Osteocyte (in vitro differentiated cells): Measurements from ENCODE around the gene SST. TPM values are rescaled to one million over a fixed set of nuclear protein-coding genes. Genes with fewer than 3 reads are reported as not detected.
A peak's percentile ranks its signal among the peaks of the same experiment; 100 is the strongest.

Experiments
- DNase-seq: peaks from one replicate; pipeline ENCODE4 v3.0.0; 2021; ENCODE audit warnings: mixed read lengths; ENCODE audit not compliant: unreplicated experiment; ENCODE audit errors: extremely low spot score
- H3K27ac Mint-ChIP-seq: one replicate; pipeline ENCODE4 v1.8.0; 2021; ENCODE audit warnings: mild to moderate bottlenecking, mixed read lengths; ENCODE audit not compliant: unreplicated experiment
- H3K27me3 Mint-ChIP-seq: one replicate; pipeline ENCODE4 v1.8.0; 2021; ENCODE audit warnings: mixed read lengths; ENCODE audit not compliant: unreplicated experiment
- H3K36me3 Mint-ChIP-seq: one replicate; pipeline ENCODE4 v1.8.0; 2021; ENCODE audit warnings: mixed read lengths; ENCODE audit not compliant: unreplicated experiment
- H3K4me1 Mint-ChIP-seq: one replicate; pipeline ENCODE4 v1.8.0; 2021; ENCODE audit warnings: mixed read lengths; ENCODE audit not compliant: unreplicated experiment
- H3K4me3 Mint-ChIP-seq: one replicate; pipeline ENCODE4 v1.8.0; 2021; ENCODE audit warnings: mild to moderate bottlenecking, moderate library complexity, mixed read lengths; ENCODE audit not compliant: unreplicated experiment
- H3K9me3 Mint-ChIP-seq: one replicate; pipeline ENCODE4 v1.8.0; 2021; ENCODE audit warnings: mixed read lengths; ENCODE audit not compliant: unreplicated experiment
- long read RNA-seq: library from polyadenylated mRNA; unstranded; transcript quantifications from one replicate; pipeline ENCODE4 v2.0.0, GENCODE V29; 2021
- total RNA-seq: library from RNA; stranded (reverse); gene quantifications from 2 replicates; pipeline ENCODE4 v1.2.1, GENCODE V29; 2021
- TF ChIP-seq, protein P1 (sequence below): fragments of 200-600 bp; sonication (generic); IDR thresholded peaks from 2 replicates; pipeline ENCODE4 v1.5.0; 2021; ENCODE audit warnings: antibody characterized with exemption, mild to moderate bottlenecking, moderate library complexity

Gene SST
- not detected in 2 replicates for total RNA-seq
- long read RNA-seq, result 0 reads

DNA sequence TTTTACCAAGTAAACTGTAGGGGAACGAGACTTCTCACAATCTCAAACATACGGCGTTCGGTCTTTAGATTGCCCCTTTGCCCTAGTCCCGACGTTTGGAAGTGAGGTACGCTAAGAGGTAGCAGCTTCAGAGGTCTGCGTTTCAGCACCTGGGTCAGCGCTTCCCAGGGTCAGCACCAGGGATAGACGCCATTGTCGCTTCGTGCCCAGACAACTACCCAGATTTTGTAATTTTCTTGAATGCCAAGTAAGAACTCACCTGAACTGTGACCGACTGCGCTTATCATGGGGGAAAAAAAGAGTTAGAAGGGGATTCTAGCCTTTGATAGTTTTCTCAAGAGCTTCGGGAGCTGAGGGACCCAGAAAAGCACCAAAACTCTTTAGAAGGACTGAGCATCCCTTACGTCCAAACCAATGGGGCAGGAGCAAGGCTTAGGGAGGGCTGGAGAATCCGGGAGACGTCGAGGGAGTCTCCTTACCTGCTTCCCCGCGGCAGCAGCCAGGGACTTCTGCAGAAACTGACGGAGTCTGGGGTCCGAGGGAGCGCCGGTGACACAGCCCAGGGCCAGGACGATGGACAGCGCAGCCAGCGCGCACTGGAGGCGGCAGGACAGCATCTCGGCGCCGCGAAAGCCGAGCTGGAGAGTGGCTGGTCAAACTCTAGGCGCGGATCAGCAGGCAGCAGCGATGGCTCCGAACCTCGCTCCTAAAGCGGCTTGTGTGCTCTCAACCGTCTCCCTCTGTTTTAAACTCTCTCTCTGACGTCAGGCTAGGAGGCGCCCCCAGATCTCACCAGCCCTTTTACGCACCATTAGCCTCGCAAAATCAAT is at the start of gene SST:
Gene SST, minus strand, starts transcription at position 720 of the 830 bp plus-strand sequence. Its CDS starts 103 bp downstream, at position 617.
- TF ChIP-seq, protein P1, sequence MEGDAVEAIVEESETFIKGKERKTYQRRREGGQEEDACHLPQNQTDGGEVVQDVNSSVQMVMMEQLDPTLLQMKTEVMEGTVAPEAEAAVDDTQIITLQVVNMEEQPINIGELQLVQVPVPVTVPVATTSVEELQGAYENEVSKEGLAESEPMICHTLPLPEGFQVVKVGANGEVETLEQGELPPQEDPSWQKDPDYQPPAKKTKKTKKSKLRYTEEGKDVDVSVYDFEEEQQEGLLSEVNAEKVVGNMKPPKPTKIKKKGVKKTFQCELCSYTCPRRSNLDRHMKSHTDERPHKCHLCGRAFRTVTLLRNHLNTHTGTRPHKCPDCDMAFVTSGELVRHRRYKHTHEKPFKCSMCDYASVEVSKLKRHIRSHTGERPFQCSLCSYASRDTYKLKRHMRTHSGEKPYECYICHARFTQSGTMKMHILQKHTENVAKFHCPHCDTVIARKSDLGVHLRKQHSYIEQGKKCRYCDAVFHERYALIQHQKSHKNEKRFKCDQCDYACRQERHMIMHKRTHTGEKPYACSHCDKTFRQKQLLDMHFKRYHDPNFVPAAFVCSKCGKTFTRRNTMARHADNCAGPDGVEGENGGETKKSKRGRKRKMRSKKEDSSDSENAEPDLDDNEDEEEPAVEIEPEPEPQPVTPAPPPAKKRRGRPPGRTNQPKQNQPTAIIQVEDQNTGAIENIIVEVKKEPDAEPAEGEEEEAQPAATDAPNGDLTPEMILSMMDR, result no peak
- no peaks in the 10 kb centered on the region for H3K9me3 Mint-ChIP-seq
- no peak within 1 kb of the TSS for H3K4me3 Mint-ChIP-seq
- H3K27ac Mint-ChIP-seq, result no peak within 1 kb of the TSS
- peaks cover 80% of the 10 kb centered on the region for H3K27me3 Mint-ChIP-seq
- no peak for DNase-seq
- H3K36me3 Mint-ChIP-seq, result no peaks in the 10 kb centered on the region
- H3K4me1 Mint-ChIP-seq, result peaks cover 4% of the 10 kb centered on the region

DNA sequence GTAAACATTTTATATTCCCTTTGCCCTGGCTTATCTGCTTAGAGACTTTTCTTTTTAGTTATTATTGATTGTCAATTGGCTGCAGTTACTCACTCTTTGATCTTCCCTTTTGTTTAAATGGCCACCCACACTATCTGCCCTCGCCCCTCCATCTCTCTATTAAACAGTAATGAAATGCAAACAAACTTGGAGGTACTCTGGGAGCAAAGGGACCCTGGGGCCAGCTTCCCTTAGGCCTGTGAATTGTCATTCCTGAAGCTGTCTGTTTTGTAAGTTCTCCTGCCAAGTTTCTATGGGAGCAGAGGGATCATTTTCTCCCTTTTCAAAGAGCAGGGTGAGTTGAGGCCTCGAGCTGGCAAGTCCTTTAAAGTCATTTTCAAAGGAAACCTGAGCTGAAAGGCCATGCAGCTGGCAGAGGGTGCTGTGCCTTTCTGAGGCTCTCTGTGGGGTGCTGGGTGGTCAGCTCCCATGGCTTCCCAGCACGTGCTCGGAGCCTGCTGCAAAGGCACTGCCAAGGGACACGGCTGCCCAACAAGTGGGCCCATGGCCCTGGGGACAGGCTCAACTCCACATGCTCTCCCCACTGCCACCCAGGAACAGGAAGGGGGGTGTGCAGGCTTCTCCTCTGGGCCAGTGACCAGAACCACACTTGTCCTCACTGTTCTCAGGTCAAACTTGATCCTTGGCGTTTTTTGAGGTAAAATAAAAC is 49.6 kb upstream of the SST start:
- TF ChIP-seq, protein P1, result no peak
- Mint-ChIP-seq H3K4me1 (peaks cover 7% of the 10 kb centered on the region), H3K36me3 (peaks cover 41% of the 10 kb centered on the region), H3K4me3 (no peak overlapping the region), H3K27ac (peak overlapping the region; percentile 28), H3K9me3 (no peaks in the 10 kb centered on the region), H3K27me3 (no peaks in the 10 kb centered on the region)
- no peak for DNase-seq

DNA sequence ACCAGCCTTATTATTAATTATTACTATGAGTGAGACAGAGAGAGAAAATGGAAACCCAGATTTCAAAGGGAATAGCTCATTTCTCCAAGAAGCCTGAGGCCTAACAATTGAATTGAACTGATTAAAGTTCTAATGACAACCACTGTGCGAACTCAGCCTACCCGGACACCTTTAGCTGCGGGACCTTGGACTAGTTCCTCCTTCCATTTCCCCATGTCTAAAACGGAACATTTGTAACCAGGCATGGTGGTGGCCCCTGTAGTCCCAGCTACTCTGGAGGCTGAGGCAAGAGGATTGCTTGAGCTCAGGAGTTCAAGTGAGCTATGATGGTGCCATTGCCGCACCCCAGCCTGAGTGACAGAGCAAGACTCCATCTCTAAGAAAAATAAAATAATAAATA is 48.6 kb upstream of the SST start:
- TF ChIP-seq, protein P1, result no peak
- Mint-ChIP-seq H3K4me1 (peaks cover 7% of the 10 kb centered on the region), H3K36me3 (peaks cover 31% of the 10 kb centered on the region), H3K27ac (no peak overlapping the region), H3K27me3 (peaks cover 3% of the 10 kb centered on the region), H3K4me3 (no peak overlapping the region), H3K9me3 (no peaks in the 10 kb centered on the region)
- no peak for DNase-seq

DNA sequence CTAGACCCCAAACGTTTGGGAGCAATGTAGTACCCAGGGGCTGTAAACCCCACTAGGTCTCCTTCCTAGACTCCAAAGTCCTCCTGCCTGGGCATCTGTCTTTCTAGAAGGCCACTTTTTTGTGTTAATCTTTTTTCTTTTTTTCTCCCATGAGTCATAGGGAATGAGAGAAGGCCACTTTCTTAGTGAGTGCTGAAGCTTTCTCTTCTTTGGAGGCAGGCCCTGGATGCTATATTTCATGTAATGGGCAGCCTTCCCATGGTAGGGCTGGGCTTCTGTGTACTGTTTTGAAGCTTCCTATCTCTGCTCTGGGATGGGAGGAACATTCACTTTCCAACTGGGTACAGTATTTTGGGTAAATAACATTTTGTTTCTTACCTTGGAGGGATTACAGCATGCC is 47.4 kb upstream of the SST start:
- peaks cover 3% of the 10 kb centered on the region for H3K27me3 Mint-ChIP-seq
- H3K36me3 Mint-ChIP-seq, result peaks cover 19% of the 10 kb centered on the region
- TF ChIP-seq, protein P1, result no peak
- H3K9me3 Mint-ChIP-seq, result no peaks in the 10 kb centered on the region
- no peak for DNase-seq
- peaks cover 7% of the 10 kb centered on the region for H3K4me1 Mint-ChIP-seq
- H3K27ac Mint-ChIP-seq, result no peak overlapping the region
- no peak overlapping the region for H3K4me3 Mint-ChIP-seq

DNA sequence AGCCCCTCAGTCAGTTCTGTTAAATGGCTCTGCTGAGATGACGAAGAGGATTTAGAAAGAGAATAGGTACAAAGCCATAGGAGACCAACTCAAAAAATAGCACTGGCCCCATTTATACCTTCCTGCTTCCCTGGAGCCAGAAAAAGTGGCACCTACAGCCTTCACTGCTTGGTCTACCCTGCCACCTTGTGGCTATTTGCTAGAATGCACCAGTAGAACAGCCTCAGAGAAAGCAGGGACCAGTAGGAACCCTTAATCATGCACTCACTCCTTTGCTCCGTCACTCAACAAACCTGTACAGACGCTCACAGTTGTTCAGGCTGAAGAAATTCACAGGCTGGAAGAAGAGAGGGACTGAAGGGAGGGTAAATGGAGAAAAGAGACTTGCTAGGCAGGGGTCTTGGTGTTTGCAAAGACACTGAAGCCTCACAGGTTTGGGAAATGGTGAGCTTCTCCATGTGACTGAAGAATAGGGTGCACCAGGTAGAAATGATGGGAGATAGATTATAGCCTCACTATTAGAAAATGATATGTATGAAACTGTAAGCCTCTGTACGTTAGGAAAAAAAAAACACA is 44.3 kb upstream of the SST start:
- Mint-ChIP-seq H3K36me3 (no peaks in the 10 kb centered on the region), H3K4me1 (peaks cover under 1% of the 10 kb centered on the region), H3K4me3 (no peak overlapping the region), H3K9me3 (no peaks in the 10 kb centered on the region), H3K27ac (no peak overlapping the region), H3K27me3 (peaks cover 3% of the 10 kb centered on the region)
- TF ChIP-seq, protein P1, result peak; percentile 92
- peak; percentile 91 for DNase-seq
